ENCODE data around the gene LUZP2.

Gene LUZP2

DNA sequence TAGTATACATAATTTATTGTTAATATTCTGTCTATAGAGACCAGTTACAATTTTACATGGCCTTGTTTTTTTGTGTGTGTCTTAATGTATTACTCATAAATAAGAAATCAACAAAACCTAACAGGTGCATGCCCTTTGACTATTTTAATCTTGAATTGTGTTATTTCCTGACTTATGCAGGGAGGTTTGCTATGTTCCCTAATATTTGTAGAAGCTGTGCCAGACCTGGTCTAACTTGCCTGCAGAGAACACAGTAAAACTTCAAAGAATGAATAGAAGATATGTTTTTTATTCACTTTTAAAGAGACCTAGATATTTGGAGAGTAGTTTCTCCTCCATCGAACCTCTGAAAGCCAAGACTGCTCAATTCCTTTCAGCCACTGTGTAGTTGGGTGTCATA, 234.7 kb downstream of the LUZP2 start:
- DNase-seq, result no peak

DNA sequence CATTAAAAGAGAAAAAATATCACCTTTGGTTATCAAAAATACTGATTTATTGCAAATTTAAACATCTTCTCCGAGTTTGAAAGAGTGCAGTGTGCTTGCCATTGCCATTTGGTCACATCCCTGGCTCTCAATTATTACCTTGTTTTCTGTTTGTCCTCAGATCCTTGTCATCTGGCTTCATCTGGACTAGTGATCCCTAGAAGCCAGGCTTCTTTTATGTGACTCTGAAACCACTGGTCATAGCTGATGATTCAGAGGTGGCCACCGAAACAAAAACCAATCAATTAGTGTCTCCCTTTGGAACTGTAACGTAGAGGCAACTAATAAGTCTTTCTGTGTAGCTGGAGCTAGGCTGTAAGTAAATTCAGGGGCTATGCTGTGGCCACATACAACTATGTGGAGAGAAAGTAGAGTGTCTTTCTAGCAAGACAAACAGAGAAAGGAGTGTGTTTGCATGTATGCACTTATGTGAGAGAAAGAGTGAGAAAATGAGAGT, 237.9 kb downstream of the LUZP2 start:
- no peak for DNase-seq

DNA sequence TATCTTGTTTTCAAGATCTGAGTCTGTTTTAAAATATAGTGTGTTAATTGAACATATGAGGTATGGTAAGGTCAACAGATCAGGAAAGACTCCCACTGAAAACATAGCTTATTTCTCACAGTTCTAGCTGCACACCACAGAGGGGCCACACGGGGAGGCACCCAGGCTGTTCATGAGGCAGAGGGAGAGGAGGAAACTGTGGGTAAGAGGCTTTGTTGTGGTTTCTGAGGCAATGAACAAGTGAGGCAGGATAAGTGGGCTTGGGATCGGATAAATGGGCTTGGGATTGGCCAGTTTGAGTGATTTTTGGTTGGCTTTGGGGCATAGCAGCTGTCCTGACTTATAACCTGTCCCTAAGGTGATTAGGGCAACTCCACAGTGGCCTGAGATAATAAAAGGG, 242.1 kb downstream of the LUZP2 start:
- DNase-seq, result no peak

DNA sequence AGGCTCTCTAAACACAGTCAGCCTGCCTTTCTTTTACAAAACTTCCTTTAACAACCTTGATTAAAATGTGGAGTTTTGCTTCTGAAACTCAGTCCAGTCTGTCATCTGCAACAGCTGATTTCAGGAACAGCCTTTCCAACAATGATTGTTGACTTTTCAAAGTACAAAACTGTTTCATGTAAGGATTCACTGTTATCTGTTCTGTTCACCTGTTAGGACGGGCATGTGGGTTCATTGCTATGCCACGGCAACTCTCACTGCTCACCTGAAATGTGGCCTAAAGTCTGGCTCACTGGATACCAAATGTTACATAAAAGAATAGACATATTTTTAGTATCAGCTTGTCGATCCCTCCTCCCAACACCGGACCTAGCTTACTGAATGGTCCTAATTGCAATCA, 242.8 kb downstream of the LUZP2 start:
- DNase-seq, result no peak

DNA sequence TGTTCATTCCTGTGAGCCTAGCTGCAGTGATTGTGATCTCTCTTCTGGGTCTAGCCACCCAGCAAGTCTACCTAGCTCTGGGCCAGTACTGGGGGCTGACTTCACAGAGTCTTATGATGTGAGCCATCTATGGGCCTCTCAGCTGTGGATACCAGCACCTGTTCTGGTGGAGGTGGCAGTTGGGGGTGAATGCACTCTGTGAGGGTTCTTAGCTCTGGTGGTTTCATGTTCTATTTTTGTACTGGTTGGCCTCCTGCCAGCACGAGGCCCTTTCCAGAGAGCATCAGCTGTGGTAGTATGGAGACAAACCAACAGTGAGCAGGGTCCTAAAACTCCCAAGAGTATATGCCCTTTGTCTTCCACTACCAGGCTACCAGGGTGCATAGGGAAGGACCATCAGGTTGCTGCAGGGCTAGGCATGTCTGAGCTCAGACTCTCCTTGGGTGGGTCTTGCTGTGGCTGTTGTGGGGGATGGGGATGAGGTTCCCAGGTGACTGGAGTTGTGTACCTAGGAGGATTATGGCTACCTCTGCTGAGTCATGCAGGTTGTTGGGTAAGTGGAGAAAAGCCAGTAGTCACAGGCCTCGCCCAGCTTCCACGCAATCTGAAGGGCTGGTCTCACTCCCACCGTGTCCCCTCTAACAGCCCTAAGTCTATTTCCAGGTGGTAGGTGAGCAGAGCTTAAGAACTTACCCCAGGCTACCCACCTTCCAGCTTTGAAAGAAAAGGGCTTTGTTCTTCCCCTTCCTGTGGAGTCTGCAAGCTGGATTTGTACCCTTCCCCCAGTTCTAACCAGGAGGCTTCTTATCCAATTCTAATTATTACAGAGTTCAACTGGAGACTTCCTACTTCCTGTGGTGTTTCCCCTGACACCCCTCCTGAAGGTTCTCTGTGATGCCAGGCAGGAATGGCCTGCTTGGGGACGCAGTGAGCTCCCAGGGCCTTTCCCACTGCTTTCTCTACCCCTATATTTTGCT, 250.7 kb downstream of the LUZP2 start:
- DNase-seq, result no peak

DNA sequence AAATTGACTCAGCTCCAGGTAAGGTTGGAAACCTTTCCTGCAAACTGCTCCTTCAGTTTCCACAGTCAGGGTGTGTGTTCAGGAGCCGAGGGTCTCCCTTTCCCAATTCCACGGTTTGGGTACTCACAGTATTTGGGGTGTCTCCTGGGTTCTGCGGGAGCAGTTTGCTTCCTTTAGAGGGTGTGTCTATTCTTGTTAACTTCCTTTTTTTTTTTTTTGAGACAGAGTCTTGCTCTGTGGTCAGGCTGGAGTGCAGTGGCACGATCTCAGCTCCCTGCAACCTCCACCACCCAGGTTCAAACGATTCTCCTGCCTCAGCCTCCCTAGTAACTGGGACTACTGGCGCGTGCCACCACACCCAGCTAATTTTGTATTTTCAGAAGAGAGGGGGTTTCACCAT, 251.4 kb downstream of the LUZP2 start:
- DNase-seq, result no peak

DNA sequence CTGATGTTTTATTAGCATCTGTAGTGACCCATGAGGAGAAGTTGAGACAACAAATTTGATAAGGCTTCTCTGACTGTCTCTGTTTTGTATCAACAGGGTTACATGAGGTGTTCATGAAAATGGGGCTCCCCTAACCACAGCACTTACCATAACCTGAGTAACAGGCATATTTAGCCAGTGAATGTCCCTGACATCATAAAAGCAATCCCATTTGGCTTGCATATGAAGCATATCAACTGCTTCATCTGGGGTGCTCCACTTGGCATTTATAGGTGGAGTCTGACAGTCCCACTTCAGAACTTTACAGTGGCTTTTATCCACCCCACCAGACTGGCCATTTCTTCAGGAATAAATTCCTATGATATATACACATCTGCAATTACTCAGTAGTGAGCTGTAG, 257.6 kb downstream of the LUZP2 start:
- no peak for DNase-seq

DNA sequence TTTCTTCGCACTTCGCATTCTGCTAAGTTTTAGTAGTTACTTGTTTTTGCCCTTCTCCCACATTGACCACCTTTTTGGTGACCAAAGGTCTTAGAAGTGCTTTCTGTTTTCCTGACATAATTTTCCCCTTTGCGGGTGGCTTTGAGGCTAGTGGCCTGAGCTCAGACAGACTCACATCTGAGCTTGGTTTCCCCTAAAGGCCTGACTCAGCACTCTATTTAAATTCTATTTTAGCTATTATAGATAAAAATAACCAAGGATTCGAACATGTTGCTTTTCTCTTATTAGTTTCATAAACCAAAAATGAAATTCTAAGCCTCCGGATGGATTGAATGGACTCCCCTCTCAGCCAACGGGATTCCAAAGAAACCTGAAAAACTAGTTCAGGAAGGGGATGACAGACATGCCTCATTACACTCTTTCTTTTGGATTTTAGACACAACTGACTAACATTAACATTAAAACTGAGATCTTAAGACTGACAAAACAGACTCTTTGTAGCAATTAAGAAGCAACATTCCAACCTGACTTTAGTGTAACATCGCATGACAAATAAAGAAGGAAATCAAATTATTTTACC, 258.5 kb downstream of the LUZP2 start:
- DNase-seq, result no peak

DNA sequence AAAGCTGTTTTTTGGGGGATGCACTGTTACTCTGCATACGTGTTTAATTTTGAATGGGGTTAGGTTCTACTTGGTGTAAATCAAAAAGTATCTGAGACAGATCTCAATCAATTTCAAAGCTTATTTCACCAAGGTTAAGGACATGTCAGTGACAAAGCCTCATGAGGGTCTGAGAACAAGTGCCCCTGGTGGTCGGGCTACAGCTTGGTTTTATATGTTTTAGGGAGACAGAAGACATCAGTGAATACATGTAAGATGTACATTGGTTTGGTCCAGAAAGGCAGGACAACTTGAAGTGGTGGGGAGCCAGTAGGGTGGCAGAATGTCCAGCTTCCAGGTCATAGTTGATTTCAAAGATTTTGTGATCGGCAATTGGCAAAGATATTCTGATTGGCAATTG, 262.9 kb downstream of the LUZP2 start:
- DNase-seq, result no peak

DNA sequence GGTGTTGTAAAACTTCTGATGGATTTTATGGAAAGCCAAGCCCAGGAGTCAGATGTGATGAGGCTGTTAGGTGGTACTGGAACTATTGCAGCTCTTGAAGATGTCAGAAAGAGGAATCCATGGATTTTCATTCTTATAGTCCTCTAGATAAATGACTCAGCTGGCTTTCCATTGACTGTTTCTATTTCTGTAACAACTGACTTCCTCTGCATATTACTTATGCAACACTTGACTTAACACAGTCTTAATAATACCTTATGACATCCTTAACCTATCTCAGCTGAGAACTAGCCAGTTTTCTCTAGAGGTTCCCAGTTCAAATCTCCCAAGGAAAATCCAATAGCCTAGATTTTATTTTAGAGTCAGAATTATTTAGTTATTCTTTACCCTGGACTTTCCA, 263.8 kb downstream of the LUZP2 start:
- DNase-seq, result no peak

DNA sequence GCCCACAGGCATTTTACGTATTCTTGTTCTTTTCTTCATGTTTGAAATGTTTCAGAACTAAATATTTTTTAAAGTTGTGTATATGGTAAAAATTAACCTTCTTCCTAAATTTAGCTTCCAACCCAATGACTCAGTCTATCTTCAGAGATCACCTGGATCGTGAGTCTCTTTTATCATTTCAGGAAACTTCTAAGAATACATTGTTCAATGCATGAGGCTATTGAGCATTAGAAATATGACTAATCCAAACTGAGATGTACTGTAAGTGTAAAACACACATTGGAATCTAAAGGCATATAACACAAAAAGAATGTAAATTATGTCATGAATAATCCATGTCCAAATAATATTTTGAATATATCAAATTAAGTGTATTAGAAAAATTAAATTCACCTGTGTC, 265.2 kb downstream of the LUZP2 start:
- no peak for DNase-seq

DNA sequence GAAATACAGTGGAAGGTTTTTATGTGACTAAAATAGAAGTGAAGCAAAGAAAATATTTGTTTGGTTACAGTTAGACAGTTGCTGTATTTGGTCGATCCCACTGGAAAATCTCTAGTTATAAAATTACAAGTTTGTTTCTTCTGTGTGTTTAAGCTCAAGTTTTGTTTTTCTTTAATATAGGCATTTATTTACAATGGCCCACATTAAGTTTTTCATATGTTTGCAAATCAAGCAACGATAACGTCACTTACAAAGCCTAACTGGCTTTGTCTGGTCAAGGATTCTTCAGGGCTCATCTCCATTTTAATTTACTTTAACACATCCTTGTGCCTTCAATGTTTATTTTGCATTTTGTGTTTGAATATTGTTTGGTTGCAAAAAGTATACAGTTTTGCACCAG, 270.6 kb downstream of the LUZP2 start:
- no peak for DNase-seq

DNA sequence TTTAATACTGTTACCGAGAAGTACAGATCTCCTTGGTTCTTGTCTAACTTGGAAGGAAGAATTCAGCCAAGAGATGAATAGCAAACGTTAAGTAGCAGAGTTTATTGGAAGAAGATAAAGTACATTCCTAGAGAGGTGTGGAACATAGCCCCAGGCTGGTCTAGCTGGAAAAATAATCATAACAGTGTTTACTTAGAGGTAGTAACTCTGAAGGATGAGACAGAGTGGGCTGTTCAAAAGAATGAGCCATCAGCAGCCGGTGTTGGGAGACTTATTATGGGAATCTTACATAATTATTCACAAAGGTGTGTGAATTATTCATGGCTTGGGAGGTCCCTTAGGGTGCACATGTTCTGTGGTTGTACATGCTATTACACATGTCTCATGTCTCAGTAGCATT, 276.5 kb downstream of the LUZP2 start:
- no peak for DNase-seq

DNA sequence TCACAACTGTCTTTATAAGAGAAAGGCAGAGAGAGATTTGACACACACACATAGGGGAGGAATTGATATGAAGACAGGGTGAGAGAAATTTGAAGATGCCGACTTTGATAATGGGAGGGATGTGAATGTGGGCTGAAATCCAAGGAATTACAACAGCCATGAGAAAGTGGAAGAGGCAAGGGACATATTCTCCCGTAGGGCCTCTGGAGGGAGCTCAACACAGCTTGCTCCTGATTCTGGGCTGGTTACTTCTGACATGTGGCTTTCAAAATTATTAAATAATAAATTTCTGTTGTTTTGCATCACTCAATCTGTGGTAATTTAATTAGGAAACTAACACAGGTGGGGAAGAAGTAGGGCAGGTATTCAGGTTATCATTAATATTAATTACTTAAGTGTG, 282.9 kb downstream of the LUZP2 start:
- DNase-seq, result no peak

DNA sequence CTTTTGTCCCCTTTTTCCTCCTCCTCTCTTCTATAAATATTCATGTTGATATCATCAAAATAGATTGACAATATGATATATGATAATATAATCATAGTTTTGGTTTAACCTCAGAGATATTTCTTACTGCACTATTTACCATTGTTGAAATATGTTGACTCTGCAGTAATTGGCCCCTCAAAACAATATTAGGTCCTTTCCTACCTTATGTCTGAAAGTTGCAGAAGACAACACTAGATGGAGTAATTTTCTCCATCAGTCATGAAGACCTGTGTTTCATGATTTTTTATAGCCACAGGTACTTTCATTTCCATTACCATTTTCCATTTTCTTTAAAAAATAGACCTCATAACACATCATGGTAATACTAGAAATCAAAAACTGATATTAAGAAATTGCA, 284.4 kb downstream of the LUZP2 start:
- DNase-seq, result no peak

DNA sequence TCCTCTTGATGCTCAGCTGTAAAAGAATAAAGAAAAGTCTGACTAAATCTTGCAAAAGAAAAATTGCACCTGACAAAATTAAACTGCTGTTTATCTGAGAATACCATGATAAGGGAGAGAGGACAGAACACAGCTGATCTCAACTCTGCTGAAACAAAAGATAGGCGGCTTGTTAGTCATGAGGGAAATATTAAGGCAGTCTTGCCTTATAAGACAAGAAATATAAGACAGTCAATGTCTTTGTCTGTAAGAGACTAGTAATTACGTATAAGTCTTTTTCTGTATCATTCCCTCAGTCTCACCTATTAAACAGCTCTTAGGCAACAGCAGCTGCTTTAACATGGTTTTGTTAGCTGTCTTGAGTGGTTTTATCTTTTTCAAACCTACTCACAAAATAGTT, 296.6 kb downstream of the LUZP2 start:
- no peak for DNase-seq

DNA sequence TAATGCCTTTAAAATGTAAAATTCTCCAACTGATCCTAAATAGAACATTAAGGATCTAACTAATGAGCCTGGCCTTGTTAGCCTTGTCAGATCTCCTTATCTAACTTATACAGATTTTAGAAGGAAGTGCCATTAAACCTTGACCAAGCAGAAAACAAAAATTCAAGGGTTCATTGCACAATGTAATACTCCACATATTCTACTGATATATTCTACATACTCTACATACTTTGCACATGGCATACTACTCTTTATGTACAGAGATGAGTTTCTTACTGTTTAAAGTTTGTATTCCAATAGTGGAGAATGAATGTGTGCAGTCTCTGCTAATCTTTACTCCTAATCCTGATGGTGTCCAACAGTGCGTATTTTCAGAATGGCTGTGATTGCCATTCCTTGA, 297.2 kb downstream of the LUZP2 start:
- no peak for DNase-seq

DNA sequence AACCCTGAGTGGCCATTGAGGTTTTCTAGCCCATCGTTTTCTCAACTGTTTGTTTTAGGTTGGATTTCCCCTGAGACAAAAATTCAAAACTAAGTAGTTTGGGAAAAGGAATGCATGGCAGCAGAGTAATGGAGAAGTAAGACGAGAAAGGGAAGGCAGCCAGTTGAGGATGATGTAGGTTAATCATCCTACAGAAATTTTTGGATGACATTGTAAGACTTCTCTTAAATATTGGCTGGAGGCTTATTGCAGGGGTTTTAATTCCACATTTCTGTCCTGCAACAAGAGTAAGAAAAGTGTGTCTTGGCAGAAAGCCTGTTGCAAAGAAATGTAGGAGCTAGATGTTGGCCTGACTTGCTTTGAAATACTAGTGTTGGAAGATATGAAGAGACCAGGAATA, 308.8 kb downstream of the LUZP2 start:
- DNase-seq, result no peak

DNA sequence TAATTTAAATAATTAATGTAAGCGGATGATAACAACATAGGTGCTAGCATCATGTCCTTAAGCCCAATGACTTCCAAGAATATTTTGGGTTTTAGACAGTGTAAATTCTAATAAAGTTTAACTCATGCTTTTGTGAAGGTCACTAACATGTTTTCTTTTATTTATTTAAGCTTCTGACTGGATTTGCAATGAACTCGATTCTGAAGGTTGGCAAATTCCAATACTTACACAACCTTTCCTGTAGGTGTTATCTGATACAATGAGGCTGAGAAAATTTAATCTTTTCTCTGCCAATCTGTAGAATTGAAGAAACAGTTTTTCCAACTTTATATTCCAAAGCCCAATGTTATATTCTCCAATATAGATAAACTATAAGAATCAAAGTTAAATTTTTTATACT, 311.3 kb downstream of the LUZP2 start:
- DNase-seq, result no peak

DNA sequence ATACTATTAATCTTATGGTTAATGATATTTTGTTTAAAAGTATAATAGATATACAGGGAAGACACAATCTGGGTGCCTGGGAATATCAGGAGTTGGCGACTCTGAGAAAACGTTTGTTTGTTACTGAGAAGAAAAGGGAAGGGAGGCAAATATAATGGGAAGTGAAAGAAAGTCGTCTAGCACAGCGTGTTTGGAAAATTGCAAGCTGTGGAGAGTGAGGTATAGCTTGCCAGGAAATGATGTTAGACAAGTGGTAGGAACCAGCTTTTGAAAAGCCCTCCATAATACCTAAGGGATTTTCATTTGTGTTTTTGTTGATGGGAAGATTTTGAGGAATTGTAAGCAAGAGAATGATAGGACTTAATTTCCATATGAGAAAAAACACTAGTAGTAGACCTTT, 322.2 kb downstream of the LUZP2 start:
- no peak for DNase-seq

DNA sequence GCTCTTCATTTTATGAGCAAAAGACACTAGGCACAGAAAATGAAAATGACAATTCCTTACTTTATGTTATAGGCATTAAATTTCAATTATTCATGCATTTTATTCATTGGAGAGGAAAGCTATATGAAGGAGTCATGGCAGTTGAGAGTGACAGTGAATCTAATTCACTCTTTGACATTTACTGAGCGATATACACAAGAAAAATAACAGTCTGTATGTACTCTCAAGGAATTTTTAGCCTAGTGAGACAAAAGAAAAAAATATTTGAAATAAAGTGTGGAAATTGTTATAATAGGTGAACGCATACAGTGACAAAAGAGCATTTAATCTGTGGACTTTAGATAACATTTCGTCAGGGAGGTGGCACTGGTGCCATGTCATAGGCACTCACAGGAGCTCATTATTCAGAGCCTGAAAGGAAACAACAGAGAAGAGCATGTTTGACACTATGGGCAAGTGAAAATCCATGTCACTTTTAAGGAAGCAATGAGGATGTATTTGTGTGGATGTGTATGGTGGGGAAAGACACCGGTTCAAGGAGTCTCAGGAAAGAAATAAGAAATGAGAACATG, 323.1 kb downstream of the LUZP2 start:
- no peak for DNase-seq

DNA sequence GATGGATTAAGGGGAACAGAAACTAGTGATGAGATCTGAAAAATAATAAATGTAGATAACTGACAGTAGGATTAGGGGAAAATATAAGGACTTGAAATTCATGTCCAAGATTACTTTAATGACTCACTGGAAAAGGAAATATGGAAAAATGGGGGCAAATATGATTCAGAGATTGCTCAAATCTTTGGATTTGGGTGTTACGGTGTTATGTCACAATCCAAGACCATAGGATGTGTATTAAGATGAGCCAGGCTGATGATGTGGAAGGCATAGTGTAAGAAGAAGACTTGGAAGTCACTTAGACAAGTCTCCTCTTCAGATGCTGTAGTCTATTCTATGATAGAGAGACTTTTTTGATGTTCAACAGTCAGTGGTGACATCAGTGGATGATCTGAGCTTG, 323.7 kb downstream of the LUZP2 start:
- no peak for DNase-seq

DNA sequence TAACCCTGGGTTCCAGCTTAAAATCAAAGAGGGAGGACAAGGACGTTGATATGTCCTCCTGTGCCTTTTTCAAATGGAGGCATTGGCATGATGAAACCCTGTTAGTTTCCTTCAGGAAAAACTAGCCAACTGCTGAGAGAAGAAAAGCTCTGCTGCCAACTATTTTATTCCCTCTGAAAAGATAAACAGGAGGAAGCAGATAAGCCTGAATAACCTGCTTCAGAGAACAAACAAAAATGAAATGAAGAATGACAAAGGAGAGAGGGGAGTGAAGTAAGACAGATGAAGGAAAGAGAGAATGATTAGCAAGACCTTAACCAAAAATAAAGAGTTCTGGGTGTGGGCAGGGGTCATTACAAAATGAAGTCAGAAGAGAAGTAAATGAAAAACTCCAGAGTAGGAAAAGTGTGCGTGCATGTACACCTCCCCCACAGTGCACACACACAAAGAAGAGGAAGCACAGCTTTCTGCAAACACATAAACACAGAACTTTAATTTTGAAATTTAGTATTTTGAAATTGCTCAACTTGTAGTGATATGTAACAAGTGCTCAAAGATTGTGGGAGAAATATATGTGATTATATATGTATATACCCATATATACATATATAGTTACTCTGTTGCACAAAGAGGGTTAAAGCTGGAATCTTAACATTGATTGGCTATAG, 332.2 kb downstream of the LUZP2 start:
- no peak for DNase-seq

DNA sequence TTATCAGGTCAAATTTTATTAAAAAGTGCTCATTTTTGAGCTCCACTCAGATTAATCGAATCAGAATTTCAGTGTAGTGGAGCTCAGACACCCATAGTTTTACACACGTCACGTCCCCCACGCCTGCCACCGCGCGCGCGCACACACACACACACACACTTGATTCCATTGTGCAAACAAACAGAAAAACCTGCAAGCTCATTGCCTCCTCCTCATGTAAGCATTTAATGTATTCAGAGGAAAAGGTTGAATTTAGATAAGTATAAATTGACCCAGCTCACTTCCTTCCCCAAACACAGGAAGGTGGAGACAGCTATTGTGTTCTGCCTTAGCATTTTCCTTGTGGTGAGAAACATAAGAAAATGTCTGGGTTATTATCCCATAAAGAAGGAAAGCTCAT, 336.7 kb downstream of the LUZP2 start:
- no peak for DNase-seq

All from stimulated activated CD4-positive, alpha-beta T cell treated with anti-CD3 and anti-CD28 coated beads, Interleukin-4, amount 100 ng/mL, for 24 hours (primary cell).